H9 (cell line): ENCODE results near the gene METTL22. TPM values are rescaled to one million over a fixed set of nuclear protein-coding genes. Genes with fewer than 3 reads are reported as not detected.

Source experiments
- DNase-seq: peaks from one replicate; pipeline ENCODE4 v3.0.0-alpha.2; 2017
- H2AFZ ChIP-seq: one replicate; pipeline ENCODE4 v1.6.1; 2013; ENCODE audit warnings: mild to moderate bottlenecking, low read length, control low read depth, moderate library complexity
- H2AK5ac ChIP-seq: 2 replicates; pipeline ENCODE4 v1.6.1; 2013; ENCODE audit warnings: low read length, control low read depth, mixed read lengths; ENCODE audit not compliant: insufficient read length
- H2BK120ac ChIP-seq: one replicate; pipeline ENCODE4 v1.6.1; 2013; ENCODE audit warnings: low read depth, mild to moderate bottlenecking, low read length, control low read depth, inconsistent platforms; ENCODE audit not compliant: poor library complexity, severe bottlenecking
- H2BK12ac ChIP-seq: 2 replicates; pipeline ENCODE4 v1.6.1; 2013; ENCODE audit warnings: low read length, control low read depth, mixed read lengths, low read depth; ENCODE audit not compliant: insufficient read length
- H2BK15ac ChIP-seq: 2 replicates; pipeline ENCODE4 v1.6.1; 2013; ENCODE audit warnings: low read depth, low read length, control low read depth
- H2BK20ac ChIP-seq: one replicate; pipeline ENCODE4 v1.6.1; 2013; ENCODE audit warnings: low read depth, mild to moderate bottlenecking, low read length, control low read depth, inconsistent platforms; ENCODE audit not compliant: poor library complexity, severe bottlenecking
- H2BK5ac ChIP-seq: 2 replicates; pipeline ENCODE4 v1.6.1; 2013; ENCODE audit warnings: low read length, control low read depth, mixed read lengths; ENCODE audit not compliant: insufficient read length
- H3K14ac ChIP-seq: 2 replicates; pipeline ENCODE4 v1.6.1; 2013; ENCODE audit warnings: low read length, control low read depth; ENCODE audit not compliant: insufficient read depth
- H3K18ac ChIP-seq: 2 replicates; pipeline ENCODE4 v1.6.1; 2013; ENCODE audit warnings: low read depth, mild to moderate bottlenecking, mixed read lengths, low read length, control low read depth; ENCODE audit not compliant: insufficient read length
- H3K23ac ChIP-seq: 2 replicates; pipeline ENCODE4 v1.6.1; 2013; ENCODE audit warnings: low read length, control low read depth, mixed read lengths, low read depth; ENCODE audit not compliant: insufficient read length
- H3K23me2 ChIP-seq: 2 replicates; pipeline ENCODE4 v1.6.1; 2013; ENCODE audit warnings: low read depth, mild to moderate bottlenecking, mixed read lengths, low read length, control low read depth; ENCODE audit not compliant: insufficient read length, poor library complexity, severe bottlenecking
- H3K27ac ChIP-seq: 2 replicates; pipeline ENCODE4 v1.5.1; 2013; ENCODE audit warnings: low read length, control low read depth, mixed read lengths, low read depth; ENCODE audit not compliant: insufficient read length
- H3K27me3 ChIP-seq: 2 replicates; pipeline ENCODE4 v1.6.1; 2013; ENCODE audit warnings: low read length, control low read depth, inconsistent platforms; ENCODE audit not compliant: insufficient read depth
- H3K4ac ChIP-seq: 2 replicates; pipeline ENCODE4 v1.6.1; 2013; ENCODE audit warnings: low read depth, mild to moderate bottlenecking, control low read depth, inconsistent platforms, low read length, moderate library complexity
- H3K4me1 ChIP-seq: 2 replicates; pipeline ENCODE4 v1.6.1; 2013; ENCODE audit warnings: low read length, control low read depth, inconsistent platforms; ENCODE audit not compliant: insufficient read depth
- H3K4me2 ChIP-seq: 2 replicates; pipeline ENCODE4 v1.6.1; 2013; ENCODE audit warnings: low read length, control low read depth, mixed read lengths; ENCODE audit not compliant: insufficient read length, insufficient read depth
- H3K56ac ChIP-seq: 2 replicates; pipeline ENCODE4 v1.6.1; 2013; ENCODE audit warnings: low read depth, mild to moderate bottlenecking, mixed read lengths, low read length, control low read depth; ENCODE audit not compliant: insufficient read length
- H3K79me1 ChIP-seq: 2 replicates; pipeline ENCODE4 v1.6.1; 2013; ENCODE audit warnings: low read depth, mild to moderate bottlenecking, moderate library complexity, low read length, control low read depth, inconsistent platforms; ENCODE audit not compliant: insufficient read depth, poor library complexity, severe bottlenecking
- H3K79me2 ChIP-seq: 2 replicates; pipeline ENCODE4 v1.6.1; 2013; ENCODE audit warnings: low read length, control low read depth, inconsistent platforms; ENCODE audit not compliant: insufficient read depth
- H3K9ac ChIP-seq: 2 replicates; pipeline ENCODE4 v1.6.1; 2013; ENCODE audit warnings: low read length, control low read depth, mixed read lengths; ENCODE audit not compliant: insufficient read length; ENCODE audit errors: extremely low read depth
- H3K9me3 ChIP-seq: one replicate; pipeline ENCODE4 v1.6.1; 2013; ENCODE audit warnings: low read depth, low read length, inconsistent platforms; ENCODE audit not compliant: control insufficient read depth
- H3T11ph ChIP-seq: one replicate; pipeline ENCODE4 v1.6.1; 2013; ENCODE audit warnings: mild to moderate bottlenecking, low read length, control low read depth, inconsistent platforms
- H4K20me1 ChIP-seq: one replicate; pipeline ENCODE4 v1.6.1; 2013; ENCODE audit not compliant: control insufficient read depth, insufficient read length, insufficient read depth
- H4K5ac ChIP-seq: 2 replicates; pipeline ENCODE4 v1.6.1; 2013; ENCODE audit warnings: low read depth, mild to moderate bottlenecking, mixed read lengths, low read length, control low read depth; ENCODE audit not compliant: insufficient read length
- H4K8ac ChIP-seq: replicated peaks from 2 replicates; pipeline ENCODE4 v1.6.1; 2013; ENCODE audit warnings: low read length, control low read depth, mixed read lengths, low read depth; ENCODE audit not compliant: insufficient read length
- H4K91ac ChIP-seq: 2 replicates; pipeline ENCODE4 v1.6.1; 2013; ENCODE audit warnings: low read depth, mild to moderate bottlenecking, moderate library complexity, mixed read lengths, low read length, control low read depth; ENCODE audit not compliant: insufficient read length
- H3K27ac Mint-ChIP-seq, 3 experiments: 2 replicates in 2 of 3; 3 replicates in 1 of 3; pipeline ENCODE4 v1.8.0; 2020 to 2021; ENCODE audit warnings: mixed read lengths in 3 of 3, mild to moderate bottlenecking in 1 of 3, moderate library complexity in 1 of 3
- H3K27me3 Mint-ChIP-seq: 2 replicates; pipeline ENCODE4 v1.8.0; 2021; ENCODE audit warnings: low read depth, mild to moderate bottlenecking, moderate library complexity, mixed read lengths
- H3K36me3 Mint-ChIP-seq, 3 experiments: 2 replicates in 2 of 3; 3 replicates in 1 of 3; pipeline ENCODE4 v1.8.0; 2020 to 2021; ENCODE audit warnings: low read depth in 3 of 3, mixed read lengths in 3 of 3; ENCODE audit not compliant: insufficient read depth in 1 of 3
- H3K4me1 Mint-ChIP-seq, 2 experiments: 2 replicates each; pipeline ENCODE4 v1.8.0; 2020; ENCODE audit warnings: mixed read lengths in 2 of 2
- H3K4me3 Mint-ChIP-seq, 2 experiments: 2 replicates in 1 of 2; 3 replicates in 1 of 2; pipeline ENCODE4 v1.8.0; 2020 to 2021; ENCODE audit warnings: mild to moderate bottlenecking in 2 of 2, mixed read lengths in 2 of 2, moderate library complexity in 1 of 2
- H3K9me3 Mint-ChIP-seq, 2 experiments: 2 replicates in 1 of 2; 3 replicates in 1 of 2; pipeline ENCODE4 v1.8.0; 2020; ENCODE audit warnings: mild to moderate bottlenecking in 2 of 2, mixed read lengths in 2 of 2, moderate library complexity in 1 of 2
- WGBS: extraction: QIAGEN DNeasy Blood & Tissue Kit; methylation state at CpG from one replicate; pipeline ENCODE4 v1.1.7; 2013; ENCODE audit warnings: missing lambda C conversion rate, low lambda C conversion rate, mixed read lengths; ENCODE audit not compliant: insufficient read length; ENCODE audit errors: extremely low coverage; 5-methylcytosine and 5-hydroxymethylcytosine counted together
- long read RNA-seq: library from polyadenylated mRNA; unstranded; transcript quantifications from one replicate; pipeline ENCODE4 v2.0.0, GENCODE V29; 2020
- total RNA-seq: library from RNA; stranded (reverse); gene quantifications from 2 replicates; pipeline ENCODE4 v1.2.1, GENCODE V29; 2021
- TF ChIP-seq, protein P1 (sequence below): fragments of 200-600 bp; sonication (generic); conservative IDR thresholded peaks from 3 replicates; pipeline ENCODE4 v1.8.0; 2021; ENCODE audit warnings: antibody characterized with exemption, mild to moderate bottlenecking

METTL22 gene, protein sequence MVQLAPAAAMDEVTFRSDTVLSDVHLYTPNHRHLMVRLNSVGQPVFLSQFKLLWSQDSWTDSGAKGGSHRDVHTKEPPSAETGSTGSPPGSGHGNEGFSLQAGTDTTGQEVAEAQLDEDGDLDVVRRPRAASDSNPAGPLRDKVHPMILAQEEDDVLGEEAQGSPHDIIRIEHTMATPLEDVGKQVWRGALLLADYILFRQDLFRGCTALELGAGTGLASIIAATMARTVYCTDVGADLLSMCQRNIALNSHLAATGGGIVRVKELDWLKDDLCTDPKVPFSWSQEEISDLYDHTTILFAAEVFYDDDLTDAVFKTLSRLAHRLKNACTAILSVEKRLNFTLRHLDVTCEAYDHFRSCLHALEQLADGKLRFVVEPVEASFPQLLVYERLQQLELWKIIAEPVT
- total RNA-seq = 48.9 and 51.9 TPM in 2 replicates
- long read RNA-seq, full-length matches to known transcripts = 130 of 211 reads
- long read RNA-seq, partial matches to known transcripts = 18 of 211 reads
- long read RNA-seq, other reads (novel, unspliced or antisense) = 63 of 211 reads

DNA sequence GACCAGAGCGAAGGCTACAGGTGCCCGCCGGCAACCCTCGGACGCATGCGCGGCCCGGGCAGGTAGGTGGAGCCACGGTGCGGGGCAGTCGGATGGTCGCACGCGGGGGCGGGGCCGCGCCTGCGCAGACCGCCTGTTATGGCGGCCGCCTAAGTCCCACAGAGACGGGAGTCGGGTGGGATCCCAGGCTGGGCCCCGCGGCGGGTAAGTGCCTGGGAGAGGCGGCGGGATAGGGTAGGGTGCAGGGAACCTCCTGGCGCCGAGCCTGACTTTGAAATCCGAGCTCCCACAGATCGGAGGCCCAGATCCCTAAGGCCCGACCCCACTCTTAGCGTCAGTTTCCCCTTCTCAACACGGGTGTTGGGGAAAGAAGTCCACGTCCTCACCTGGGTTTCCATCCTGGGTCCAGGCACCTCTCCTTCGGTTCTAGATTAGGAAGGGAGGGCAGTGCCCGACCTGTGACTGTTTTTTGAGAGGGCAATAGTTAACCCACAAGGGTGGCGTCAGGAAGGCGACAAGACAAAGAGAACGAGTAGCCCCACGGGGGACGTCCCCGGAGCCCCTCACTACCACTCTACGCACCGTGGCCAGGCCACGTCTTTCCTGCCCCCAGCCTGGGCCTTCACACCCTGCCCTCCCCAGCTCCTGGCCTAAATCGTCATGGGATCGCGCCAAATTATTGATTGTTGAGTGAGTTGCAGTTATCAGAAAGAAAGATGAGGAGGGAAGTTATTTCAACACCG lies at the start of gene METTL22:
METTL22 (plus strand) TSS at position 127 of the 743 bp plus-strand sequence. CDS start 3,968 bp downstream, outside the sequence.
- Histone ChIP-seq H3K79me2 (peaks cover 8% of the 10 kb centered on the region; the same call in 1 of the 2 replicates), H3K4me2 (peak within 1 kb of the TSS; percentile 94), H2BK5ac (peak within 1 kb of the TSS; percentile 43), H3K4ac (no peak within 1 kb of the TSS; the same call in 1 of the 2 replicates), H4K91ac (peak within 1 kb of the TSS; percentile 4), H2BK15ac (no peak within 1 kb of the TSS), H3K27ac (no peak within 1 kb of the TSS), H3K56ac (peak within 1 kb of the TSS; percentile 8), H3K9me3 (no peaks in the 10 kb centered on the region), H4K20me1 (no peaks in the 10 kb centered on the region), H2BK120ac (no peak within 1 kb of the TSS), H2AFZ (no peak within 1 kb of the TSS), H2BK20ac (no peak within 1 kb of the TSS), H4K8ac (no peak within 1 kb of the TSS), H3K23ac (no peak within 1 kb of the TSS), H3T11ph (no peak within 1 kb of the TSS), H3K14ac (peak within 1 kb of the TSS; percentile 93), H2BK12ac (no peak within 1 kb of the TSS), H4K5ac (peak within 1 kb of the TSS; percentile 94), H3K23me2 (peaks cover 3% of the 10 kb centered on the region), H2AK5ac (no peak within 1 kb of the TSS), H3K18ac (peak within 1 kb of the TSS; percentile 85), H3K4me1 (no peaks in the 10 kb centered on the region), H3K79me1 (no peaks in the 10 kb centered on the region), H3K27me3 (no peaks in the 10 kb centered on the region), H3K9ac (peak within 1 kb of the TSS; percentile 97)
- peak; percentile 89 for DNase-seq
- no CpG with 5 or more reads among the region's 51 CpGs for WGBS
- Mint-ChIP-seq H3K27ac (peak within 1 kb of the TSS; percentile 57 to 99 (median 94)), H3K27me3 (peaks cover 6% of the 10 kb centered on the region), H3K36me3 (peaks cover 14 to 28% (median 15%) of the 10 kb centered on the region in 3 experiments; a peak in 6 of 7 replicates), H3K4me1 (peaks cover 5 to 8% of the 10 kb centered on the region in 2 experiments; a peak in 2 of 4 replicates), H3K9me3 (peaks cover 0 to 2% of the 10 kb centered on the region in 2 experiments; a peak in 1 of 5 replicates), H3K4me3 (peak within 1 kb of the TSS; percentile 89 to 100)
- TF ChIP-seq, protein P1, sequence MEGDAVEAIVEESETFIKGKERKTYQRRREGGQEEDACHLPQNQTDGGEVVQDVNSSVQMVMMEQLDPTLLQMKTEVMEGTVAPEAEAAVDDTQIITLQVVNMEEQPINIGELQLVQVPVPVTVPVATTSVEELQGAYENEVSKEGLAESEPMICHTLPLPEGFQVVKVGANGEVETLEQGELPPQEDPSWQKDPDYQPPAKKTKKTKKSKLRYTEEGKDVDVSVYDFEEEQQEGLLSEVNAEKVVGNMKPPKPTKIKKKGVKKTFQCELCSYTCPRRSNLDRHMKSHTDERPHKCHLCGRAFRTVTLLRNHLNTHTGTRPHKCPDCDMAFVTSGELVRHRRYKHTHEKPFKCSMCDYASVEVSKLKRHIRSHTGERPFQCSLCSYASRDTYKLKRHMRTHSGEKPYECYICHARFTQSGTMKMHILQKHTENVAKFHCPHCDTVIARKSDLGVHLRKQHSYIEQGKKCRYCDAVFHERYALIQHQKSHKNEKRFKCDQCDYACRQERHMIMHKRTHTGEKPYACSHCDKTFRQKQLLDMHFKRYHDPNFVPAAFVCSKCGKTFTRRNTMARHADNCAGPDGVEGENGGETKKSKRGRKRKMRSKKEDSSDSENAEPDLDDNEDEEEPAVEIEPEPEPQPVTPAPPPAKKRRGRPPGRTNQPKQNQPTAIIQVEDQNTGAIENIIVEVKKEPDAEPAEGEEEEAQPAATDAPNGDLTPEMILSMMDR = no peak
